HL-60 (cell line): ENCODE results near the gene SOWAHA.

Experiments used
- DNase-seq, 2 experiments: peaks; one replicate each; pipeline ENCODE4 v3.0.0-alpha.2; 2010 to 2020; ENCODE audit warnings: low read depth in 1 of 2, low spot score in 1 of 2
- H3K27ac ChIP-seq: fragments of 250-450 bp; sonication (Bioruptor Pico); replicated peaks from 2 replicates; pipeline ENCODE4 v1.5.1; 2020; ENCODE audit warnings: mild to moderate bottlenecking, moderate library complexity
- H3K27me3 ChIP-seq: fragments of 250-450 bp; sonication (Bioruptor Pico); 2 replicates; pipeline ENCODE4 v1.5.1; 2021; ENCODE audit warnings: mild to moderate bottlenecking, moderate library complexity; ENCODE audit not compliant: insufficient read depth, poor library complexity, severe bottlenecking
- H3K4me3 ChIP-seq: replicated peaks from 2 replicates; pipeline ENCODE4 v1.5.1; 2011; ENCODE audit warnings: mild to moderate bottlenecking, control low read depth, low read length; ENCODE audit not compliant: insufficient read depth
- GABPA ChIP-seq: IDR thresholded peaks from 2 replicates; pipeline ENCODE4 v1.6.1; 2012; ENCODE audit warnings: low read depth
- POLR2AphosphoS5 ChIP-seq: IDR thresholded peaks from 2 replicates; pipeline ENCODE4 v1.6.1; 2012; ENCODE audit warnings: low read depth
- SPI1 ChIP-seq: IDR thresholded peaks from 2 replicates; pipeline ENCODE4 v1.6.1; 2012; ENCODE audit warnings: low read depth, mild to moderate bottlenecking, borderline replicate concordance
- TF ChIP-seq, protein P1 (sequence below): IDR thresholded peaks from one replicate; pipeline ENCODE4 v1.5.1; 2011; ENCODE audit warnings: low read length, control low read depth, inconsistent platforms; ENCODE audit not compliant: insufficient read depth
- TF ChIP-seq, protein P2 (sequence below): IDR thresholded peaks from 2 replicates; pipeline ENCODE4 v1.6.1; 2012; ENCODE audit warnings: low read depth; ENCODE audit not compliant: insufficient replicate concordance

Gene SOWAHA

DNA sequence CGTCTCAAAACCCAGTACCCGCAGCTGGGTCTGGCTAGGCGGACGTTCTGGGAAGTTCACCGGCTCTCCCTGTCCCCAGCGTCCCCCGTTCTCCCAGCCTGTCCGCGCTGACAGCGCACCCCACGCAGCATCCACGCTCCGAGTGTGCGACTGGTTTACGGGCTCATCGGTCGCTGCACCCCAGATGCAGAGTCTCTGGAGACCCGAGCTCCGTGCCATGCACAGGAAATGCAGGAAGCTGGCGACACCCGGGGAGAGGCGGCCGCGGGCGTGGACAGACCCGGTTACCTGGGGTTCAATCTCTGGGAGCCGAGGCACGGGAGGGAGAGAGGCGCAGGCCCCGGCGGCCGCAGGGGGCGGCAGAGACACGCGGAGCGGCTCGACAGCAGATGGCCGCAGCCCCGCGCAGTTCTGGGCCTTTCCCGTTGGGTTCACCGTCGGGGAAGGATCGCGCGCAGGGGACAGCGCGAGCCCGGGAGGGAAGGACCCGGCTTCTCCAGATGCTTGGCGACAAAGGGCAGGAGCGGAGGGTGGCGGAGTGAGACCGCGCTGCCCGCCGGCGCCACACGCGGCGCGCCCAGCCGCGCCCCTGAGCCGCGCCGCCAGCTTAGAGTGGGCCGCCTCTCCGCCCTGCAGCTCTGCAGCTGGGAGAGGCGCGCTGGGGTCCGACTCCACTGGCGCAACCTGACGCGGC lies 16.8 kb downstream of the SOWAHA start:
- H3K27me3 ChIP-seq, result peaks cover 2% of the 10 kb centered on the region
- TF ChIP-seq, protein P1, sequence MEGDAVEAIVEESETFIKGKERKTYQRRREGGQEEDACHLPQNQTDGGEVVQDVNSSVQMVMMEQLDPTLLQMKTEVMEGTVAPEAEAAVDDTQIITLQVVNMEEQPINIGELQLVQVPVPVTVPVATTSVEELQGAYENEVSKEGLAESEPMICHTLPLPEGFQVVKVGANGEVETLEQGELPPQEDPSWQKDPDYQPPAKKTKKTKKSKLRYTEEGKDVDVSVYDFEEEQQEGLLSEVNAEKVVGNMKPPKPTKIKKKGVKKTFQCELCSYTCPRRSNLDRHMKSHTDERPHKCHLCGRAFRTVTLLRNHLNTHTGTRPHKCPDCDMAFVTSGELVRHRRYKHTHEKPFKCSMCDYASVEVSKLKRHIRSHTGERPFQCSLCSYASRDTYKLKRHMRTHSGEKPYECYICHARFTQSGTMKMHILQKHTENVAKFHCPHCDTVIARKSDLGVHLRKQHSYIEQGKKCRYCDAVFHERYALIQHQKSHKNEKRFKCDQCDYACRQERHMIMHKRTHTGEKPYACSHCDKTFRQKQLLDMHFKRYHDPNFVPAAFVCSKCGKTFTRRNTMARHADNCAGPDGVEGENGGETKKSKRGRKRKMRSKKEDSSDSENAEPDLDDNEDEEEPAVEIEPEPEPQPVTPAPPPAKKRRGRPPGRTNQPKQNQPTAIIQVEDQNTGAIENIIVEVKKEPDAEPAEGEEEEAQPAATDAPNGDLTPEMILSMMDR, result peak; percentile 6
- TF ChIP-seq POLR2AphosphoS5, result no peak
- no peak overlapping the region for H3K27ac ChIP-seq

DNA sequence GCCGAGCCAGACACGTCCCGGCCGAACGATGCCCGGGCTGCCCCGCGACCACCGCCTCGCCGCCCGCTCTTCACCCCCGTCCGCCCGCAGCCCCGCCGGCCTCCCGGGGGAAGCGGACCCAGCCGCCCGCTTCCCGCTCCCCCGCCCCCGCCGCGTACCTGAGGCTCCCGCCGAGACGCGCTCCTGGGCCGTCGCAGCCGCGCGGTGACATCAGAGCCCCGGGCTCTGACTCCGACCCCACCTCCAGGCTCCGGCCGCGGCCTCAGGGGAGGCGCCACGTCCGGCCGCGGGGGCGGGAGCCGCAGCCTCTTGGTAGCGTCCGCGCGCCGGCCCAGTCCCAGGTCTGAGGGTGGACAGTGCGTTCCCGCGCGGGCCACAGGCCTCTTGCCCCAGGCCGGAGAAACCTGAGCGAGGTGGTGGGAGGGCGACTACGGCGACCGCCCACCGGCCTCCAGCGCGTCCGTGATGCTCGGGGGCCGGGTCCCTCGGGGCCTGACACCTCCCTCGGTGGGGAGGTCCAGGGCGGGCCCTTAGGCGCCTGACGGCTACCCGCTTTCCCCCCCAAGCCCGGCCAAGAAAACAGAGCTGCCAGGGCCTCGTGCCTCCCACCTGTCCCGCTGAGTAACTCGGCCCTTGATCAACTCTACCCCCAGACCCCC lies 17.5 kb downstream of the SOWAHA start, which contains the start of gene SHROOM1:
SHROOM1 (minus strand) TSS at position 212 of the 659 bp plus-strand sequence. CDS start 4,507 bp downstream, outside the sequence.
- peak within 1 kb of the TSS; percentile 39 for H3K4me3 ChIP-seq
- H3K27me3 ChIP-seq, result no peaks in the 10 kb centered on the region
- H3K27ac ChIP-seq, result no peak within 1 kb of the TSS
- TF ChIP-seq, protein P1, result no peak
- TF ChIP-seq SPI1 (no peak), GABPA (no peak), POLR2AphosphoS5 (no peak)
- TF ChIP-seq, protein P2, sequence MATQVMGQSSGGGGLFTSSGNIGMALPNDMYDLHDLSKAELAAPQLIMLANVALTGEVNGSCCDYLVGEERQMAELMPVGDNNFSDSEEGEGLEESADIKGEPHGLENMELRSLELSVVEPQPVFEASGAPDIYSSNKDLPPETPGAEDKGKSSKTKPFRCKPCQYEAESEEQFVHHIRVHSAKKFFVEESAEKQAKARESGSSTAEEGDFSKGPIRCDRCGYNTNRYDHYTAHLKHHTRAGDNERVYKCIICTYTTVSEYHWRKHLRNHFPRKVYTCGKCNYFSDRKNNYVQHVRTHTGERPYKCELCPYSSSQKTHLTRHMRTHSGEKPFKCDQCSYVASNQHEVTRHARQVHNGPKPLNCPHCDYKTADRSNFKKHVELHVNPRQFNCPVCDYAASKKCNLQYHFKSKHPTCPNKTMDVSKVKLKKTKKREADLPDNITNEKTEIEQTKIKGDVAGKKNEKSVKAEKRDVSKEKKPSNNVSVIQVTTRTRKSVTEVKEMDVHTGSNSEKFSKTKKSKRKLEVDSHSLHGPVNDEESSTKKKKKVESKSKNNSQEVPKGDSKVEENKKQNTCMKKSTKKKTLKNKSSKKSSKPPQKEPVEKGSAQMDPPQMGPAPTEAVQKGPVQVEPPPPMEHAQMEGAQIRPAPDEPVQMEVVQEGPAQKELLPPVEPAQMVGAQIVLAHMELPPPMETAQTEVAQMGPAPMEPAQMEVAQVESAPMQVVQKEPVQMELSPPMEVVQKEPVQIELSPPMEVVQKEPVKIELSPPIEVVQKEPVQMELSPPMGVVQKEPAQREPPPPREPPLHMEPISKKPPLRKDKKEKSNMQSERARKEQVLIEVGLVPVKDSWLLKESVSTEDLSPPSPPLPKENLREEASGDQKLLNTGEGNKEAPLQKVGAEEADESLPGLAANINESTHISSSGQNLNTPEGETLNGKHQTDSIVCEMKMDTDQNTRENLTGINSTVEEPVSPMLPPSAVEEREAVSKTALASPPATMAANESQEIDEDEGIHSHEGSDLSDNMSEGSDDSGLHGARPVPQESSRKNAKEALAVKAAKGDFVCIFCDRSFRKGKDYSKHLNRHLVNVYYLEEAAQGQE, result no peak
- DNase-seq, result no peak

More for the DNA sequence above, 16.8 kb downstream of the SOWAHA start:
- peak overlapping the region; percentile 39 for H3K4me3 ChIP-seq
- DNase-seq, result peak in 1 of 2 experiments; percentile 41

DNA sequence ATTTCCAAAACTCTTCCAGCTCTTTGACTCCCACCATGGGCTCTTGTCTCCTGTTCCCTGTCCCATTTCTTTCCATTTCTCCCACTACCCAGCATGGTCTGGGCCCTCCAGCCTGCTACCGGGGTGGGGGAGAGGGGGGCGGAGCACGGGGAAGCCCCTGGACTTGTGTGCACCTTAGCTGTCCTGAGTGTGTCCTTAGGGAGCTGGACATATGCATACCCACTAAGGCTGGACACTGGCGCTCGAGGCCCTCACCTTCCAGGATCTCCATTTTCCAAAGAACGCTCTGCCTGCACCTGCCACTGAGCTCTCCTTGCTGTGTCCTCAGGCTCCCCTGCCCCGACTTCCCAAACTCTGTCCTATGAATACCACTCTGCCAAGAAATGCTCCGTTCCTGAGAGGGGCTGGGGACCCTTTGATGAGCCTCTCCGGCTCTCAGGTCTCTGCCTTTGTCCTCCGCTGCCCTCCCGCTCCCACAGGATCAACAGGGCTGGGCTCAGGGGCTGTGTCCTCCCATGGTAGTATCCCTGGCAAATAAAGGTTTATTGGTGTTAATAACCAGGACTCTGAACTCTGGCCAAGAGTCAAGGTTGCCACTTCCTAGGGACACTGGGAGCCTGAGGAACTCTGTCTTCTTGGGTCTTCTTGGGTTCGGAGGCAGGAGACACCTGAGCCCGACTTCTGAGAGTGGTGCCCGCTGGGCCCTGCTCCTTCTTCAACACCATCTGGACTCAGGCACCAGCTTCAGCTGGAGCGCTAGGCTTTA lies 18.2 kb downstream of the SOWAHA start:
- Histone ChIP-seq H3K27ac (no peak overlapping the region), H3K27me3 (no peaks in the 10 kb centered on the region), H3K4me3 (no peak overlapping the region)
- no peak for TF ChIP-seq GABPA
- TF ChIP-seq POLR2AphosphoS5, result no peak
- TF ChIP-seq, protein P1, result no peak
- TF ChIP-seq SPI1, result no peak
- TF ChIP-seq, protein P2, result no peak
- no peak for DNase-seq
